Measurements from ENCODE around the gene RIN1.
"Not testable (repeated sequence)": the region's sequence is repeated elsewhere in the genome, so short reads cannot be mapped to it uniquely, and the experiment has no call there.

RIN1 gene

DNA sequence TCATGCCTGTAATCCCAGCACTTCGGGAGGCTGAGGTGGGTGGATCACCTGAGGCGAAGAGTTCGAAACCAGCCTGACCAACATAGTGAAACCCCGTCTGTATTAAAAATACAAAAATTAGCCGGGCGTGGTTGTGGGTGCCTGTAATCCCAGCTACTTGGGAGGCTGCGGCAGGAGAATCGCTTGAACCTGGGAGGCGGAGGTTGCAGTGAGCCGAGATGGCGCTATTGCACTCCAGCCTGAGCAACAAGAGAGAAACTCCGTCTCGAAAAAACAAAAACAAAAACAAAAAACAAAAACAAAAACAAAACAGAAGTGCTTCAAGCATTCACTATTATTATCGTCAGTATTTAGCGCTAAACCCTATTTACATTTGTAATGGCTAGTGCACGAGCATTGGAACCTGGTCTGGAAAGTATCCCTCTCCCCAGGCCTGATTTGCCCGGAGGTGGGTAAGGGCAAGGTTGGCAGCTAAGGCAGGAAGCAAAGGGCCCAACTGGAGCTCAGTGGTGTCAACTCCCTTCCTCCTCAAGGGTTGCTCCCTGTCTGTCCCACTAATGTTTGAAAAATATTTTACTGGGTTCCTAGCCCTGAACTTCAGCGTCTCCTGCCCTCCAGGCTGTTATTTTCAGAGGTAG lies 25.3 kb downstream of the RIN1 start:
- not testable (repeated sequence) for H3K27ac Mint-ChIP-seq; ATAC-seq; H3K36me3 Mint-ChIP-seq; H3K9me3 Mint-ChIP-seq; DNase-seq (ENCODE audit: low spot score in 2 of 2)
- Mint-ChIP-seq H3K4me1 (peaks cover 33% of the 10 kb centered on the region), H3K4me3 (peak overlapping the region; percentile 88)

DNA sequence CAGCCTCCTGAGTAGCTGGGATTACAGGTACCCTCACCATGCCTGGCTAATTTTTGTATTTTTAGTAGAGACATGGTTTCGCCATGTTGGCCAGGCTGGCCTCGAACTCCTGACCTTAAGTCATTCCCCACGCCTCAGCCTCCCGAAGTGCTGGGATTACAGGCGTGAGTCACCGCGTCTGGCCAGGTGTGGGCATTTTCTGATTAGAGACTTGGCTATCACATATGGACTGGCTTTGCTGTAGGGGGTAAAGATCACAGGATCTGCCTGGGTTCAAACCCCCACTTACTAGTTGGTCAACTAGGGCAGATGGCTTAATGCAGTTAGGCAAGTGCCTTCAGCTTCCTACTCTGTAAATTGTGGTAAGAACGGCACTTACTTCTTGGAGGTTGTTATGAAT lies 25.9 kb downstream of the RIN1 start:
- DNase-seq (ENCODE audit: low spot score in 2 of 2) (no peak), ATAC-seq (no peak)
- H3K9me3 Mint-ChIP-seq: no peaks in the 10 kb centered on the region
- peaks cover 27% of the 10 kb centered on the region for H3K4me1 Mint-ChIP-seq
- H3K27ac Mint-ChIP-seq: no peak overlapping the region
- no peak overlapping the region for H3K4me3 Mint-ChIP-seq
- no peaks in the 10 kb centered on the region for H3K36me3 Mint-ChIP-seq

DNA sequence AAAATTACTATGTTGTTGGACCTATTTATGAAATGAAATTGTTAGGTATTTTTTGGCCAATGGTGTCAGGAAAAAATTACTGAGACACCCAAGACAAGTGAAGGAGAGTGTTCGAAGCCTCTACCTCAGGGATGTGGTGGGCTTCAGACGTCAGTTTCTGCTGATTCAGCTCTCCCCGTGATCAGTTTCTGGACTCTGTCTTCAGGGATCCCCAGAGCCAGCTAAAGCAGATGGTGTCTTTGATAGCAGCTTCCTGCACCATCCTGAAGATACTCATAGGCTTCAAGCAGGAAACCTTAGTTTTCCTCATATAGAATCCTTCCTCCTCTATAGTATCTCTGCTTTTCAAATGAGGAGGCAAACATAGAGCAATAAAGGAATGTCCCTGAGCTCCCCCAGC lies 26.8 kb downstream of the RIN1 start:
- ATAC-seq: no peak

GRCh38 chr11:66302656-66303055 lies 33.6 kb downstream of the RIN1 start:
- no peaks in the 10 kb centered on the region for H3K4me1 Mint-ChIP-seq
- no peak overlapping the region for H3K4me3 Mint-ChIP-seq

More for the DNA sequence above, 26.8 kb downstream of the RIN1 start:
- Mint-ChIP-seq H3K27ac (no peak overlapping the region), H3K4me1 (peaks cover 20% of the 10 kb centered on the region), H3K4me3 (no peak overlapping the region), H3K36me3 (no peaks in the 10 kb centered on the region), H3K9me3 (no peaks in the 10 kb centered on the region)
- DNase-seq (ENCODE audit: low spot score in 2 of 2): no peak

DNA sequence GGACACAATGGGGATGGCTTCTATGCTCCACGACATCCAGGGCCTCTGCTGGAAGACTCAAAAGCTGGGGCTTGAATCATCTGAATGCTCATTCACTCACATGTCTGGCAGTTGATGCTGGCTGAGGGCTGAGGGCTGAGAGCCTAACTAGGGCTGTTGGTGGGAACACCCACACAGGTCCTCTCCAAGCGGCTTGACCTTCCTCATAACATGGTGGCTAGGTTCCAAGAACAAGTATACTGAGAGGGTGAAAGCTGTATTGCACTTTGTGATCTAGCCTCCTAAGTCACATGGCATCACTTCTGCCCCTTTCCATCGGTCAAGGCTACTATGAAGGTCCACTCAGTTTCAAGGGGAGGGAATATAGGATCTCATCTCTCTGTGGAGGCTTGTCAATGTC lies 37.0 kb downstream of the RIN1 start:
- Mint-ChIP-seq H3K4me1 (no peaks in the 10 kb centered on the region), H3K9me3 (no peaks in the 10 kb centered on the region), H3K36me3 (no peaks in the 10 kb centered on the region), H3K27ac (no peak overlapping the region), H3K4me3 (no peak overlapping the region)
- ATAC-seq (no peak), DNase-seq (ENCODE audit: low spot score in 2 of 2) (no peak)

More at GRCh38 chr11:66302656-66303055, 33.6 kb downstream of the RIN1 start:
- ATAC-seq: no peak
- no peak for DNase-seq (ENCODE audit: low spot score in 2 of 2)
- Mint-ChIP-seq H3K27ac (no peak overlapping the region), H3K9me3 (no peaks in the 10 kb centered on the region), H3K36me3 (no peaks in the 10 kb centered on the region)

- Mint-ChIP-seq H3K27ac (no peak overlapping the region), H3K36me3 (no peaks in the 10 kb centered on the region), H3K4me1 (peaks cover 9% of the 10 kb centered on the region), H3K4me3 (no peak overlapping the region), H3K9me3 (no peaks in the 10 kb centered on the region)
- ATAC-seq (no peak), DNase-seq (ENCODE audit: low spot score in 2 of 2) (no peak)
Measured at GRCh38 chr11:66297610-66298009, 38.6 kb downstream of the RIN1 start.

GRCh38 chr11:66294626-66295620 lies 41.3 kb downstream of the RIN1 start:
- no peaks in the 10 kb centered on the region for H3K36me3 Mint-ChIP-seq
- DNase-seq (ENCODE audit: low spot score in 2 of 2): no peak
- peaks cover 26% of the 10 kb centered on the region for H3K4me1 Mint-ChIP-seq
- H3K4me3 Mint-ChIP-seq: no peak overlapping the region
- no peaks in the 10 kb centered on the region for H3K9me3 Mint-ChIP-seq
- H3K27ac Mint-ChIP-seq: no peak overlapping the region
- no peak for ATAC-seq

GRCh38 chr11:66293777-66294625 lies 42.2 kb downstream of the RIN1 start:
- no peak overlapping the region for H3K27ac Mint-ChIP-seq
- DNase-seq (ENCODE audit: low spot score in 2 of 2) (no peak), ATAC-seq (no peak)
- H3K9me3 Mint-ChIP-seq: no peaks in the 10 kb centered on the region
- peaks cover 8% of the 10 kb centered on the region for H3K36me3 Mint-ChIP-seq
- H3K4me3 Mint-ChIP-seq: no peak overlapping the region
- peaks cover 35% of the 10 kb centered on the region for H3K4me1 Mint-ChIP-seq

DNA sequence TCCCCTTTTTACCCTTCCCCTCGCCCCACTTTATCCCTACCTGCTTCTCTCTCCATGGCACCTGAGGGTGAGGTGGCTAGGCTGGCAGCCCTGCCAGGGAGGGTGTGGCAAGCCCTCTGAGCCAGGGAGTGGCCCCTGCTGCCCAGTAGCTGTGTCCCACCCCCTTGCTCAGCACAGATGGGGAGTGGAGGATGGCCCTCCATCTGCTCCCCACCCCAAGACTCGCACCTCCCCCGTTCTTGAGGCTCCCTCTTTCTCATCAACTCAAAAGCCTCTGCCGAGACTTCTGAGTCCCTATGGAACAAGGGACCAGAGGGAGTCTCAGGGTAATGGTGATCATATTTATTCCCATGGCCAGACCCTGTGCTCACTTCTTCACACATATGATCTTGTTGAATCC lies 42.9 kb downstream of the RIN1 start:
- Mint-ChIP-seq H3K27ac (no peak overlapping the region), H3K9me3 (no peaks in the 10 kb centered on the region), H3K4me1 (peaks cover 39% of the 10 kb centered on the region), H3K4me3 (peak overlapping the region; percentile 35), H3K36me3 (peaks cover 14% of the 10 kb centered on the region)
- DNase-seq (ENCODE audit: low spot score in 2 of 2): no peak
- no peak for ATAC-seq

- ATAC-seq (no peak), DNase-seq (ENCODE audit: low spot score in 2 of 2) (no peak)
- Mint-ChIP-seq H3K36me3 (peaks cover 21% of the 10 kb centered on the region), H3K4me1 (peaks cover 45% of the 10 kb centered on the region), H3K4me3 (peak overlapping the region; percentile 35), H3K9me3 (no peaks in the 10 kb centered on the region), H3K27ac (peak overlapping the region; percentile 15)
Measured at GRCh38 chr11:66292543-66293332, 43.5 kb downstream of the RIN1 start.

- H3K4me1 Mint-ChIP-seq: peaks cover 52% of the 10 kb centered on the region
- no peak for DNase-seq (ENCODE audit: low spot score in 2 of 2)
- H3K36me3 Mint-ChIP-seq: peaks cover 21% of the 10 kb centered on the region
- peak within 1 kb of the TSS; percentile 88 for H3K4me3 Mint-ChIP-seq
- H3K27ac Mint-ChIP-seq: peak within 1 kb of the TSS; percentile 15
- no peak for ATAC-seq
- H3K9me3 Mint-ChIP-seq: no peaks in the 10 kb centered on the region
Measured at GRCh38 chr11:66291706-66292542, 44.3 kb downstream of the RIN1 start, which contains the start of gene TMEM151A. TSS of gene TMEM151A (plus strand) at chr11:66291894. CDS start at chr11:66292014, 120 bp downstream.

- no peak overlapping the region for H3K27ac Mint-ChIP-seq
- ATAC-seq: no peak
- DNase-seq (ENCODE audit: low spot score in 2 of 2): no peak
- H3K9me3 Mint-ChIP-seq: no peaks in the 10 kb centered on the region
- peak overlapping the region; percentile 88 for H3K4me3 Mint-ChIP-seq
- peaks cover 56% of the 10 kb centered on the region for H3K4me1 Mint-ChIP-seq
- peaks cover 26% of the 10 kb centered on the region for H3K36me3 Mint-ChIP-seq
Measured at GRCh38 chr11:66291303-66291705, 44.9 kb downstream of the RIN1 start.

- Mint-ChIP-seq H3K36me3 (peaks cover 29% of the 10 kb centered on the region), H3K4me3 (peak overlapping the region; percentile 88), H3K4me1 (peaks cover 63% of the 10 kb centered on the region), H3K9me3 (no peaks in the 10 kb centered on the region), H3K27ac (no peak overlapping the region)
- ATAC-seq (no peak), DNase-seq (ENCODE audit: low spot score in 2 of 2) (no peak)
Measured at GRCh38 chr11:66290330-66290621, 46.0 kb downstream of the RIN1 start.
